Measurements from ENCODE around the gene H1-8.

DNA sequence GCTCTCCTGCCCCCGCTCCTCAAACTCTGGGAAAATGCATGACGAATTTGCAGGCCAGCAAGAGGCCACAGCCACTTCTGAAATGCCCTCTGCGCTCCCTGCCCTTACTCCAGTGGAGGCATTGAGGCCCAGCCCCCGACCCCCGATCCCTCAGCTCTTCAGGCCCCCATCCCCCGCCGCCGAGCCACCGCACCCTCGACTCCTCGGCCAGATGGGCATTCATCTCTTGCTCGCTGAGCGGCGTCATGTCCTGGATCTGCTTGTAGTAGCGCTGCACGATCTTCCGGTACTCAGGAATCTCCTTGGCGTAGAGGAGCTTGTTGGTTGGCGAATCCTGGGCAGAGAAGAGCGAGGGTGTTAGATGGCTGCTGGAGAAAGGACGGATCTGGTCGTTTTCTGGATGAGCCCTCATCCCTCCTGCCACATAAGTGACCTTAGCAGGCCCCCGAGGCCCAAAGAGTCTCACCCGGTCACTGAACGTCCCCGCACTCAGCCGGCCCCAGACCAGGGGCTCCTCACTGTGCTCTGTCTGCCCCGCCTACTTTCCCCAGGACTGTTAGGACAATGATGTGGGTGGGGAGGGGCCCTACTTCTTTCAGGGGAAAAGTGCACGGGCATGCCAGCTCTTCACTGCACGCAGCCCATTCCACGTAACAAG lies 14.0 kb downstream of the H1-8 start:
- TF ChIP-seq POLR2AphosphoS5 (IDR thresholded peaks at IDR 0.05) = no peak
- TF ChIP-seq, protein P1, sequence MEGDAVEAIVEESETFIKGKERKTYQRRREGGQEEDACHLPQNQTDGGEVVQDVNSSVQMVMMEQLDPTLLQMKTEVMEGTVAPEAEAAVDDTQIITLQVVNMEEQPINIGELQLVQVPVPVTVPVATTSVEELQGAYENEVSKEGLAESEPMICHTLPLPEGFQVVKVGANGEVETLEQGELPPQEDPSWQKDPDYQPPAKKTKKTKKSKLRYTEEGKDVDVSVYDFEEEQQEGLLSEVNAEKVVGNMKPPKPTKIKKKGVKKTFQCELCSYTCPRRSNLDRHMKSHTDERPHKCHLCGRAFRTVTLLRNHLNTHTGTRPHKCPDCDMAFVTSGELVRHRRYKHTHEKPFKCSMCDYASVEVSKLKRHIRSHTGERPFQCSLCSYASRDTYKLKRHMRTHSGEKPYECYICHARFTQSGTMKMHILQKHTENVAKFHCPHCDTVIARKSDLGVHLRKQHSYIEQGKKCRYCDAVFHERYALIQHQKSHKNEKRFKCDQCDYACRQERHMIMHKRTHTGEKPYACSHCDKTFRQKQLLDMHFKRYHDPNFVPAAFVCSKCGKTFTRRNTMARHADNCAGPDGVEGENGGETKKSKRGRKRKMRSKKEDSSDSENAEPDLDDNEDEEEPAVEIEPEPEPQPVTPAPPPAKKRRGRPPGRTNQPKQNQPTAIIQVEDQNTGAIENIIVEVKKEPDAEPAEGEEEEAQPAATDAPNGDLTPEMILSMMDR (IDR thresholded peaks at IDR 0.05) = no peak
- TF ChIP-seq EP300 (IDR thresholded peaks at IDR 0.05) = no peak

All from upper lobe of left lung (tissue), 4 donors.